ENCODE results near the gene INPP5A.

The INPP5A gene

DNA sequence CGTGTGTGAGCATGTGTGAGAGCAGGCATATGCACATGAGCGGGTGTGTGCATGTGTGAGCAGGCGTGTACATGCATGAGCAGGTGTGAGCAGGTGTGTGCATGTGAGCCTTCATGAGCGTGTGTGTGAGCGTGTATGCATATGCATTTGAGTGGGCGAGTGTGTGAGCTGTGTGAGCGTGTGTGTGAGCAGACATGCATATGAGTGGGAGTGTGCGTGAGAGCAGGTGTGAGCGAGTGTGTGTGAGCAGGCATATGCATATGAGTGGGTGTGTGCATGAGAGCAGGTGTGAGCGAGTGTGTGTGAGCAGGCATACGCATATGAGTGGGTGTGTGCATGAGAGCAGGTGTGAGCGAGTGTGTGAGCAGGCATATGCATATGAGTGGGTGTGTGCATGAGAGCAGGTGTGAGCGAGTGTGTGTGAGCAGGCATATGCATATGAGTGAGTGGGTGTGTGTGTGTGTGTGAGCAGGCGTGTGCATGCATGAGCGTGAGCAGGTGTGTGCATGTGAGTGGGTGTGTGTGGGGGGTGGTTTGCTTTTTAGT is 217.7 kb downstream of the INPP5A start:
- TF ChIP-seq, protein P1, sequence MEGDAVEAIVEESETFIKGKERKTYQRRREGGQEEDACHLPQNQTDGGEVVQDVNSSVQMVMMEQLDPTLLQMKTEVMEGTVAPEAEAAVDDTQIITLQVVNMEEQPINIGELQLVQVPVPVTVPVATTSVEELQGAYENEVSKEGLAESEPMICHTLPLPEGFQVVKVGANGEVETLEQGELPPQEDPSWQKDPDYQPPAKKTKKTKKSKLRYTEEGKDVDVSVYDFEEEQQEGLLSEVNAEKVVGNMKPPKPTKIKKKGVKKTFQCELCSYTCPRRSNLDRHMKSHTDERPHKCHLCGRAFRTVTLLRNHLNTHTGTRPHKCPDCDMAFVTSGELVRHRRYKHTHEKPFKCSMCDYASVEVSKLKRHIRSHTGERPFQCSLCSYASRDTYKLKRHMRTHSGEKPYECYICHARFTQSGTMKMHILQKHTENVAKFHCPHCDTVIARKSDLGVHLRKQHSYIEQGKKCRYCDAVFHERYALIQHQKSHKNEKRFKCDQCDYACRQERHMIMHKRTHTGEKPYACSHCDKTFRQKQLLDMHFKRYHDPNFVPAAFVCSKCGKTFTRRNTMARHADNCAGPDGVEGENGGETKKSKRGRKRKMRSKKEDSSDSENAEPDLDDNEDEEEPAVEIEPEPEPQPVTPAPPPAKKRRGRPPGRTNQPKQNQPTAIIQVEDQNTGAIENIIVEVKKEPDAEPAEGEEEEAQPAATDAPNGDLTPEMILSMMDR (conservative IDR thresholded peaks at IDR 0.05; ENCODE audit: low read depth, low read length) = no peak
- DNase-seq (ENCODE audit: low read depth) = no peak
- no peak overlapping the region for H3K4me3 ChIP-seq (ENCODE audit: low read length)

DNA sequence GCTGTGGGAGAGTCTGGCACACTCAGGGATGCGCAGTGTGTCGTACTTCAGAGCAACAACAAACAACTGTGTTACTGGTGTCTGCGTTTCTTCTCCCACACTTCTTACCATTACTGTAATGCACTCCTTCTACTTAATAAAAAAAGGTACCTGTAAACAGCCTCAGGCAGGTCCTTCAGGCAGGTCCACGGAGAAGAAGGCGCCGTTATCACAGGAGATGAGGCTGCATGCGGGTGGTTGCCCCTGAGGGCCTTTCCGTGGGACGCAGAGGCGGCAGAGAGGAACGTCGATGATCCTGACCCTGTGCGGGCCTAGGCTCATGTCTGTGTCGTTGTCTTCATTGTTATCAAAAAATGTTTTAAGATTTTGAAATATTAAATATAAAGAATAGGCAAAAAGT is 219.0 kb downstream of the INPP5A start:
- no peak for DNase-seq (ENCODE audit: low read depth)
- H3K4me3 ChIP-seq (ENCODE audit: low read length) = no peak overlapping the region
- TF ChIP-seq, protein P1 (conservative IDR thresholded peaks at IDR 0.05; ENCODE audit: low read depth, low read length) = no peak

DNA sequence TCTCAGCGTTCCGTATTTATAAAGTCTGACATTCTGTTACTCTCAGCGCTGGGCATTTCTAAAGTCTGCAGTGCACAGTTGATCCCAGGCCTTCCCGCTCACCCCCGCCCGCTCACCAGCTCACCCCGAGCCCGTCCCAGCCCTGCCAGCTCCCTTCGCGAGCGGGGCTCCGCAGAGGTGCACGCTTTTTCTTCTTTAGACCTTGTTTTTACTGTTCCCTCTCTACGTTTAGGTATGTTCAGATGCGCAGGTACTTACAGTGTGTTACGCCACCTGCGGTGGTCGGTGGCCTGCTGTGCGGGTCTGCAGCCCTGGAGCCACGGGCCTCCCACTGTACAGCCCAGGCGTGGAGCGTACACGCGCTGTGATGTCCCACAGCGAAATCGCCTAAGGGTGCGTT is 219.6 kb downstream of the INPP5A start:
- TF ChIP-seq, protein P1 (conservative IDR thresholded peaks at IDR 0.05; ENCODE audit: low read depth, low read length) = no peak
- H3K4me3 ChIP-seq (ENCODE audit: low read length) = no peak overlapping the region
- no peak for DNase-seq (ENCODE audit: low read depth)

DNA sequence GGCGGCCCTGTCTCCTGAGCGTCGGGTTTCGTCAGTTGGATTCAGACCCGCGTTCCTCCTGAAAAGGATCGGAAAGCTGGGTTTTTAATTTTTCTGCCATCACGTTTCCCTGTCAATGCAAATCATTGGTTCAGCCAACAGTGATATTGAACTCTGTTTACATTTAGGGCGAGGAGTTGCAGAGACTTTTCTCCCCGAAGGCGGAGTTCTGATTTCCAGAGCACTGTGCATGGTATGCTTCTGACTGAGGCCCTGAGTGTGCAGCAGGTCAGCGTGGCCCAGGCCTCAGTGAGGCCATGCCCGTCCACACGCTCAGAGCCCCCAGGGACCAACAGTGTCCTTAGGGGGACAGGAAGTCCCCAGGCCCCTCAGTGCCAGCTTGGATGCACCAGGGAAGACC is 221.3 kb downstream of the INPP5A start:
- DNase-seq (ENCODE audit: low read depth) = no peak
- TF ChIP-seq, protein P1 (conservative IDR thresholded peaks at IDR 0.05; ENCODE audit: low read depth, low read length) = no peak

DNA sequence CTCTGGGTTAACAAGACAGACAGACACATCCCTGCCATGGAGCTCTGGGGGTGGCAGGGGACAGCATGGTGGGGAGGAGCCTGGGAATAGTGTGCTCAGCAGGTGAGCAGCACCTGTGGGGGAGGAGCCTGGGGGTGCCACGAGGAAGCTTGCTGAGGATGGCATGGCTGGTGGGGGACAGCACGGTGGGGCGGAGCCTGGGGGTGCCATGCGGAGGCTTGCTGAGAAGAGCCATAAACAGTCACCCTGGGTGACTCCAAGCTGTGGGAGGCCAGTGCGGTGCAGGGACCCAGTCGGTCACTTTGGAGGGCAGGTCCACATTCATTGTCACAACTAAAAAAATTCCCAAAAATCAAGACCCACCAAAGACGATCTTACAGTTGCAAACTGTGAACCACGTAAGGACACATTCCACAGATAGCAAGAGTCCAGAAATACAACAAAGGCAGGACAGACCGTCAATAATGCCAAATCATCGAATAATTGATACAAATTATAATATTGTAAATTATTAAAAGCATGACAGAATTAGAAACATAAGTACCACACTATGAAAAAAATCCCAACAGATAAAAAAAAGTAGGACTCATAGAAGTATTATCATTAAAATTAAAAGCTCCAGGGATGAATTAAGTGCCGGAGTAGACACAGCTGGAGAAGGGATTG is 223.9 kb downstream of the INPP5A start:
- DNase-seq (ENCODE audit: low read depth) = no peak
- no peak overlapping the region for H3K4me3 ChIP-seq (ENCODE audit: low read length)
- TF ChIP-seq, protein P1 (conservative IDR thresholded peaks at IDR 0.05; ENCODE audit: low read depth, low read length) = no peak

More for the DNA sequence above, 221.3 kb downstream of the INPP5A start:
- no peak overlapping the region for H3K4me3 ChIP-seq (ENCODE audit: low read length)

DNA sequence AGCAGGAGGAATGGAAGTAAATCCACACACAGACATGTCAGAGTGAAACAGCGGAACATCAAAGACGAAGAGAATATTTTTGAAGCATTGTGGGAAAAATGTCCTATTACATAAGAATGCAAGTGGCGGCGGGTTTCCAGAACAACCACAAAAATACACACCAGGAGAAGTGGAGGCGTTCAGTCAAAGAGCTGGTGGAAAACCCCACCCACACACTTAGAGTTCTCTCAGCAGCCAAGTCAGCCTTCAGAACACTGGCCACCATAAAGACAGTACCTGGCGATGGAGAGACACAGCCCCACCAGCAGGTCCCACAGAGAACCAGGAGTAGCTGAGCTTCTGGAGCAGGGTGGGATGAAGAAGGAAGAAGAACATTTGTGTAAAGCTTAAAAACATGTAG is 224.7 kb downstream of the INPP5A start:
- no peak overlapping the region for H3K4me3 ChIP-seq (ENCODE audit: low read length)
- TF ChIP-seq, protein P1 (conservative IDR thresholded peaks at IDR 0.05; ENCODE audit: low read depth, low read length) = no peak
- DNase-seq (ENCODE audit: low read depth) = no peak

DNA sequence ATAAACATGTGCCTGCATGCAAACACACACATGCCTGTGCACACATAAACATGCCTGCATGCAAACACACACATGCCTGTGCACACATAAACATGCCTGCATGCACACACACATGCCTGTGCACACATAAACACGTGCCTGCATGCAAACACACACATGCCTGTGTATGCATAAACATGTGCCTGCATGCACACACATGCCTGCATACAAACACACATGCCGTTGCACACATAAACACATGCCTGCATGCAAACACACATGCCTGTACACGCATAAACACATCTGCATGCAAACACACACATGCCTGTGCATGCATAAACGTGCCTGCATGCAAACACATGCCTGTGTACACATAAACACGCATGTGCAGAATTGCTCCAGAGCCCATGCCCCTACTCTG is 226.0 kb downstream of the INPP5A start:
- DNase-seq (ENCODE audit: low read depth) = no peak
- H3K4me3 ChIP-seq (ENCODE audit: low read length) = no peak overlapping the region
- TF ChIP-seq, protein P1 (conservative IDR thresholded peaks at IDR 0.05; ENCODE audit: low read depth, low read length) = no peak
